ENCODE results near the gene FOXP3.
A peak's percentile ranks its signal among the peaks of the same experiment; 100 is the strongest.

Gene FOXP3

GRCh38 chrX:49273181-49273727 is 8.7 kb upstream of the FOXP3 start:
- DNase-seq (ENCODE audit: low read depth, low spot score): peak; percentile 7

- no peak for DNase-seq (ENCODE audit: low read depth, low spot score)
Observed at GRCh38 chrX:49272421-49272820, 7.9 kb upstream of the FOXP3 start.

DNA sequence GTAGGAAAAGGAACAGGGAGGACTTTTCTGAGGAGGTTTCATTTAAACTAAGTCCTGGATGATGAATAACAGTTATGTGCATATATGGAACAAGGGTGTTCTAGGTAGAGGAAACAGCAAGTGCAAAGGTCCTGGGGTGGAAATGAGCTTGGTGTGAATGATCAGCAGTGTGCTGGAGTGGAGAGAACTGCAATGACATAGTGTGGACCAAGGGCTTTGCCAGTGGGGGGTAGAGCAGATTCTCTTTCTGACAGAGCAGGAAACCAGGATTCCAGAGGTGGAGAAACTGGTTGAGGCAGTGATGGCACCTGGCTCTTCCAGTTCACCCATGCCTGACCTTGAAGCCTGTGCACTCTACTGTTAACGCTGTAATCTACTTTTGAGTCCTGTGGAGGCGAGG is 6.8 kb upstream of the FOXP3 start:
- DNase-seq (ENCODE audit: low read depth, low spot score): no peak

GRCh38 chrX:49270249-49270921 is 5.9 kb upstream of the FOXP3 start:
- DNase-seq (ENCODE audit: low read depth, low spot score): no peak

- DNase-seq (ENCODE audit: low read depth, low spot score): no peak
Observed at GRCh38 chrX:49269767-49270248, 5.3 kb upstream of the FOXP3 start, which contains the start of gene PPP1R3F. Gene PPP1R3F, plus strand, starts transcription at chrX:49269793. Its CDS starts 77 bp downstream, at chrX:49269870.

GRCh38 chrX:49269010-49269766 is 4.7 kb upstream of the FOXP3 start:
- DNase-seq (ENCODE audit: low read depth, low spot score): peak; percentile 90

GRCh38 chrX:49268702-49269009 is 4.1 kb upstream of the FOXP3 start:
- no peak for DNase-seq (ENCODE audit: low read depth, low spot score)

GRCh38 chrX:49266523-49267445 is 2.3 kb upstream of the FOXP3 start:
- no peak for DNase-seq (ENCODE audit: low read depth, low spot score)

DNA sequence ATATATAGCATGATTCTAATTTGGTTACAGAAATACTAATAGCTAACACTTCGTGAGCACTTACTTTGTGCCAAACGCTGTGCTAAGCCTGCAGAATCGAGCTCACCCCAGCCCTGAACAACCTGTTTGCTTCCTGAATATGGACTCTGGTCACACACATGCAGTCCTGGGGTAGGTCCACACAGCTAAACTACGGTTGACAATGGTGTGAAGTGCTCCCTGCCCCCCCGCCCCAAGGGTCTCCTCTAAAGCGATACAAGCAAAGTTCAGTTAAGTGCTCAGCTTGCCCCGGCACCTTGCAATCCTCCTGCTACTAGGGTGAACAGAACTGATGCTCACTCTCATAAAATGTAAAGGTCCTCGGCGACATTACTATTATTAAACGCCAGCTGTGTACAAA is 879 bp downstream of the FOXP3 start:
- no peak for DNase-seq (ENCODE audit: low read depth, low spot score)

- DNase-seq (ENCODE audit: low read depth, low spot score): no peak
Observed at GRCh38 chrX:49262603-49263002, 1.9 kb downstream of the FOXP3 start.

DNA sequence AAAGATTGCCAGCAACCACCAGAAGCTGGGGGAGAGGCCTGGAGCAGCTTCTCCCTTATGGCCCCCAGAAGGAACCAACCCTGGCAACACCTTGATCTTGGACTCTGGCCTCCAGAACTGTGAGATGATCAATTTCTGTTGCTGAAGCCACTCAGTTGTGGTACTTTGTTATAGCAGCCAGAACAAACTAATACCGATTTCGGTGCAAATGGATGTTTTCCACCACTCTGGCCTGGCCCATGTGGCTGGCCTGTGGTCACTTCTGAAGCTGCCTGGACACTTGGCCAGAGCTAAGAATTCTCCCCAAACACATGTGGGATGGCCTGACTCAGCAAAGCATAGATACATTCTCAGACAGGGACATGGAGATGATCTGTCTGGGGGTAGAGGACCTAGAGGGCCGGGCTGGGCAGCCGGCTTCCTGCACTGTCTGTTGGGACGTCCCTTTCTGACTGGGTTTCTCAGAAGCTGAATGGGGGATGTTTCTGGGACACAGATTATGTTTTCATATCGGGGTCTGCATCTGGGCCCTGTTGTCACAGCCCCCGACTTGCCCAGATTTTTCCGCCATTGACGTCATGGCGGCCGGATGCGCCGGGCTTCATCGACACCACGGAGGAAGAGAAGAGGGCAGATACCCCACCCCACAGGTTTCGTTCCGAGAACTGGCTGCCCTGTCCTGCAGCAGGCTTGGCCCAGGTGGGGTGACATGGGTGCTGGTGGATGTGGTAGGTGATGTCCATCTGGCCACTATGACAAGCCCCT is 4.1 kb downstream of the FOXP3 start:
- no peak for DNase-seq (ENCODE audit: low read depth, low spot score)

DNA sequence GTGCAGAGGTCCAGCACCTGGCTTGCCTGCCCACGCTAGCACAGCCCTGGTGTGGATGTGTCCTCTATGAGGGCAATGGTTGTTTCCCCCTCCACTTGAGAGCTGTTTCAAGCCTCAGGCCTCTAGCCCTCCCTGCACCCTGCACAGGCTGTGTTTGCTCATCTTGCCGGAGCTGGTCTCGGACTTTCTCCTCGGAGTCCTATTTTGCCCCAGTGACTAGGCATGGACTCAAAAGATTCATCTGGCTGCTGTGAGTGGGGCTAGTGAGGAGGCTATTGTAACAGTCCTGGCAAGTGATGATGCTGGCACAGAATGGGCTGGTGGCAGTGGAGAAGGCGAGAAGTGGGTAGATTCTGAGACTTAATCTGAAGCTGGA is 5.8 kb downstream of the FOXP3 start:
- no peak for DNase-seq (ENCODE audit: low read depth, low spot score)

- no peak for DNase-seq (ENCODE audit: low read depth, low spot score)
Observed at GRCh38 chrX:49257846-49258748, 6.4 kb downstream of the FOXP3 start.

GRCh38 chrX:49257074-49257790 is 7.3 kb downstream of the FOXP3 start:
- no peak for DNase-seq (ENCODE audit: low read depth, low spot score)

GRCh38 chrX:49256268-49256995 is 8.1 kb downstream of the FOXP3 start:
- no peak for DNase-seq (ENCODE audit: low read depth, low spot score)

- no peak for DNase-seq (ENCODE audit: low read depth, low spot score)
Observed at GRCh38 chrX:49254639-49255038, 9.9 kb downstream of the FOXP3 start.

GRCh38 chrX:49251325-49251724 is 13.2 kb downstream of the FOXP3 start:
- DNase-seq (ENCODE audit: low read depth, low spot score): no peak

DNA sequence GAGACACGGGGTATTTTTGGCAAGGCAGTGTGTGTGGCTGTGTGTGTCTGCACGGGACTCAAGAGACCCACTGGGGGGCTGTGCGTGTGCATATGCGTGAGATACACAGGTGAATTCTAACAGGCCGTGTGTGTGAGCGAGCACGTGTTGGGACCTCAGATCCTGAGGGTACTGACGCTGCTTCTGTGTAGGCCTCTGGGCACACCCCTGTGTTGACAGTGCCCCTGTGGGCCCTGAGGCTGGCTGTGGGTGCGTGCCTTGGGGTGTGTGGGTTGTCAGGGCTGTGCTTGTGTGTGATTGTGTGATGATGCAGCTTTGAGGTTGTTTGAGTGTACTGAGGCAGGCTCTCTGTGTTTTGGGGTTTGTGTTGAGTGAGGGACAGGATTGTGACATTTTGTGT is 13.9 kb downstream of the FOXP3 start:
- no peak for DNase-seq (ENCODE audit: low read depth, low spot score)

GRCh38 chrX:49250066-49250465 is 14.4 kb downstream of the FOXP3 start:
- DNase-seq (ENCODE audit: low read depth, low spot score): no peak
